Measurements from ENCODE around the gene IDH3B. TPM values are rescaled to one million over a fixed set of nuclear protein-coding genes. Genes with fewer than 3 reads are reported as not detected.

Gene IDH3B
- total and polyA plus RNA-seq, 9 of the 15 experiments (the other 6 are each of a cell fraction or from before 2014, with no cell fraction given) = 91.7 to 224 (median 155) TPM

DNA sequence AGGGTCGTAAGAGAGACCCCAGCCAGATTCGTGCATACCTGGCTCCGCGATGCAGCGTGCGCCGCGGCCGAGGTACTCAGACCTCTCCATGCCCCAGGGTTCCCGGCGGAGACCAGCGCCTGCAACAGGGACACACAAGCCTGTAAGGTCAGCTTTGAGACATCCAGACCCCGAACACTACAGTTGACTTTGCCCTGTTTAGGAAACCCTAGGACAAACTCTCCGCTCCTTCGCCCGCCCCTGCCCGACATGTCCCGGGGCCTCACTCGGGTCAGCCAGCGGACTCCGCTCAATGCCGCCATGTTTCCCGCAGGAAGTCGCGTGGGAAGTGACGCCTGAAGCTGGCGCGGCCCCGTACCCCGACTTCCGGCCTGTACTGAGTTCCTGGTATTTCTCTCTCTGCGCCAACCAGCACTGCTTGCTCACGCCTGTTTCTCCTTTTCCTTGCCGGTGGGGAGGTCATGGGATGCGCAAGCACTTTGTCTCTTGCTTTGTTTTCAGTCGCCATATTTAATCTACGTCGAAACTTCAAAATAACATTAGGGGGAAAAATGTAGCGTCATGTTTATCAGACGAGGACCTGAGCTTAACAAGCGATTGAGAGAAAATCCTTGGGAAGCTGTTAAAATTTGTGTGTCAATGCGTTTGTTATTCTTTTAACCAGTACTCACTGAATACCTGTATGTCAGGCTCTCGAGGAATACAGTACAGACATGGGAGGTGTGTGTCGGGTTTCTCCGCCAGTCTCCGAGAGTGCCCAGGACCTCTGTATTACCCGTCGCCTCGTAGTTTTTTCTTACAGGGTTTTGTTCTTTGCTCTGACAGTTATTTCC lies at the start of gene IDH3B (continued):
- peak; percentile 24; the same call in 1 of the 2 replicates for TF ChIP-seq MXI1 (IDR thresholded peaks at IDR 0.05; ENCODE audit: low read depth, low read length)
- 0 out of 2 replicates have a peak, but pooled peaks have one; percentile 26 for TF ChIP-seq NBN (IDR thresholded peaks at IDR 0.05; ENCODE audit: low read depth)
- TF ChIP-seq CSDE1 (IDR thresholded peaks at IDR 0.05) = peak in 1 of 2 experiments; percentile 63; a peak in 2 of 4 replicates
- TF ChIP-seq SIN3B (IDR thresholded peaks at IDR 0.05; ENCODE audit: low read depth) = peak; percentile 100
- TF ChIP-seq, protein P1, sequence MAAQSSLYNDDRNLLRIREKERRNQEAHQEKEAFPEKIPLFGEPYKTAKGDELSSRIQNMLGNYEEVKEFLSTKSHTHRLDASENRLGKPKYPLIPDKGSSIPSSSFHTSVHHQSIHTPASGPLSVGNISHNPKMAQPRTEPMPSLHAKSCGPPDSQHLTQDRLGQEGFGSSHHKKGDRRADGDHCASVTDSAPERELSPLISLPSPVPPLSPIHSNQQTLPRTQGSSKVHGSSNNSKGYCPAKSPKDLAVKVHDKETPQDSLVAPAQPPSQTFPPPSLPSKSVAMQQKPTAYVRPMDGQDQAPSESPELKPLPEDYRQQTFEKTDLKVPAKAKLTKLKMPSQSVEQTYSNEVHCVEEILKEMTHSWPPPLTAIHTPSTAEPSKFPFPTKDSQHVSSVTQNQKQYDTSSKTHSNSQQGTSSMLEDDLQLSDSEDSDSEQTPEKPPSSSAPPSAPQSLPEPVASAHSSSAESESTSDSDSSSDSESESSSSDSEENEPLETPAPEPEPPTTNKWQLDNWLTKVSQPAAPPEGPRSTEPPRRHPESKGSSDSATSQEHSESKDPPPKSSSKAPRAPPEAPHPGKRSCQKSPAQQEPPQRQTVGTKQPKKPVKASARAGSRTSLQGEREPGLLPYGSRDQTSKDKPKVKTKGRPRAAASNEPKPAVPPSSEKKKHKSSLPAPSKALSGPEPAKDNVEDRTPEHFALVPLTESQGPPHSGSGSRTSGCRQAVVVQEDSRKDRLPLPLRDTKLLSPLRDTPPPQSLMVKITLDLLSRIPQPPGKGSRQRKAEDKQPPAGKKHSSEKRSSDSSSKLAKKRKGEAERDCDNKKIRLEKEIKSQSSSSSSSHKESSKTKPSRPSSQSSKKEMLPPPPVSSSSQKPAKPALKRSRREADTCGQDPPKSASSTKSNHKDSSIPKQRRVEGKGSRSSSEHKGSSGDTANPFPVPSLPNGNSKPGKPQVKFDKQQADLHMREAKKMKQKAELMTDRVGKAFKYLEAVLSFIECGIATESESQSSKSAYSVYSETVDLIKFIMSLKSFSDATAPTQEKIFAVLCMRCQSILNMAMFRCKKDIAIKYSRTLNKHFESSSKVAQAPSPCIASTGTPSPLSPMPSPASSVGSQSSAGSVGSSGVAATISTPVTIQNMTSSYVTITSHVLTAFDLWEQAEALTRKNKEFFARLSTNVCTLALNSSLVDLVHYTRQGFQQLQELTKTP (IDR thresholded peaks at IDR 0.05; ENCODE audit: low read depth in 1 of 2, partially characterized antibody in 2 of 2) = peak in 1 of 2 experiments; percentile 62
- peak in 1 of 2 experiments; percentile 69; a peak in 2 of 4 replicates for TF ChIP-seq FOXA3 (CRISPR knock-in tag; conservative IDR thresholded peaks at IDR 0.05 in 1 of 2, IDR thresholded peaks at IDR 0.05 in 1 of 2)
- peak; percentile 85 for TF ChIP-seq POLR2A (conservative IDR thresholded peaks at IDR 0.05)
- TF ChIP-seq SUPT5H (IDR thresholded peaks at IDR 0.05) = peak; percentile 80
- TF ChIP-seq ZNF695 (CRISPR knock-in tag; IDR thresholded peaks at IDR 0.05) = no peak
- TF ChIP-seq, protein P2, sequence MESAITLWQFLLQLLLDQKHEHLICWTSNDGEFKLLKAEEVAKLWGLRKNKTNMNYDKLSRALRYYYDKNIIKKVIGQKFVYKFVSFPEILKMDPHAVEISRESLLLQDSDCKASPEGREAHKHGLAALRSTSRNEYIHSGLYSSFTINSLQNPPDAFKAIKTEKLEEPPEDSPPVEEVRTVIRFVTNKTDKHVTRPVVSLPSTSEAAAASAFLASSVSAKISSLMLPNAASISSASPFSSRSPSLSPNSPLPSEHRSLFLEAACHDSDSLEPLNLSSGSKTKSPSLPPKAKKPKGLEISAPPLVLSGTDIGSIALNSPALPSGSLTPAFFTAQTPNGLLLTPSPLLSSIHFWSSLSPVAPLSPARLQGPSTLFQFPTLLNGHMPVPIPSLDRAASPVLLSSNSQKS (CRISPR knock-in tag; IDR thresholded peaks at IDR 0.05) = no peak
- TF ChIP-seq KDM2B (CRISPR knock-in tag; IDR thresholded peaks at IDR 0.05) = no peak
- TF ChIP-seq NR2C2 (CRISPR knock-in tag; IDR thresholded peaks at IDR 0.05) = peak; percentile 45
- TF ChIP-seq NR2C2 (tag; IDR thresholded peaks at IDR 0.05) = peak; percentile 77
- TF ChIP-seq NCOA1 (IDR thresholded peaks at IDR 0.05; ENCODE audit: low read depth) = no peak
- TF ChIP-seq TEAD4 (IDR thresholded peaks at IDR 0.05; ENCODE audit: low read length) = peak; percentile 56
- no peak for TF ChIP-seq TEAD4 (CRISPR knock-in tag; IDR thresholded peaks at IDR 0.05; ENCODE audit: borderline replicate concordance)
- TF ChIP-seq, protein P3, sequence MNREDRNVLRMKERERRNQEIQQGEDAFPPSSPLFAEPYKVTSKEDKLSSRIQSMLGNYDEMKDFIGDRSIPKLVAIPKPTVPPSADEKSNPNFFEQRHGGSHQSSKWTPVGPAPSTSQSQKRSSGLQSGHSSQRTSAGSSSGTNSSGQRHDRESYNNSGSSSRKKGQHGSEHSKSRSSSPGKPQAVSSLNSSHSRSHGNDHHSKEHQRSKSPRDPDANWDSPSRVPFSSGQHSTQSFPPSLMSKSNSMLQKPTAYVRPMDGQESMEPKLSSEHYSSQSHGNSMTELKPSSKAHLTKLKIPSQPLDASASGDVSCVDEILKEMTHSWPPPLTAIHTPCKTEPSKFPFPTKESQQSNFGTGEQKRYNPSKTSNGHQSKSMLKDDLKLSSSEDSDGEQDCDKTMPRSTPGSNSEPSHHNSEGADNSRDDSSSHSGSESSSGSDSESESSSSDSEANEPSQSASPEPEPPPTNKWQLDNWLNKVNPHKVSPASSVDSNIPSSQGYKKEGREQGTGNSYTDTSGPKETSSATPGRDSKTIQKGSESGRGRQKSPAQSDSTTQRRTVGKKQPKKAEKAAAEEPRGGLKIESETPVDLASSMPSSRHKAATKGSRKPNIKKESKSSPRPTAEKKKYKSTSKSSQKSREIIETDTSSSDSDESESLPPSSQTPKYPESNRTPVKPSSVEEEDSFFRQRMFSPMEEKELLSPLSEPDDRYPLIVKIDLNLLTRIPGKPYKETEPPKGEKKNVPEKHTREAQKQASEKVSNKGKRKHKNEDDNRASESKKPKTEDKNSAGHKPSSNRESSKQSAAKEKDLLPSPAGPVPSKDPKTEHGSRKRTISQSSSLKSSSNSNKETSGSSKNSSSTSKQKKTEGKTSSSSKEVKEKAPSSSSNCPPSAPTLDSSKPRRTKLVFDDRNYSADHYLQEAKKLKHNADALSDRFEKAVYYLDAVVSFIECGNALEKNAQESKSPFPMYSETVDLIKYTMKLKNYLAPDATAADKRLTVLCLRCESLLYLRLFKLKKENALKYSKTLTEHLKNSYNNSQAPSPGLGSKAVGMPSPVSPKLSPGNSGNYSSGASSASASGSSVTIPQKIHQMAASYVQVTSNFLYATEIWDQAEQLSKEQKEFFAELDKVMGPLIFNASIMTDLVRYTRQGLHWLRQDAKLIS (CRISPR knock-in tag; IDR thresholded peaks at IDR 0.05) = peak; percentile 78; the same call in 1 of the 2 replicates
- peak; percentile 63 for TF ChIP-seq L3MBTL2 (IDR thresholded peaks at IDR 0.05)
- no peak for TF ChIP-seq RBM22 (IDR thresholded peaks at IDR 0.05; ENCODE audit: low read depth, low read length, poor library complexity, severe bottlenecking)
- TF ChIP-seq CREM (IDR thresholded peaks at IDR 0.05; ENCODE audit: low read depth) = peak; percentile 99
- TF ChIP-seq ATF7 (IDR thresholded peaks at IDR 0.05) = peak; percentile 36

All from K562 (cell line).